ENCODE data around the gene CABCOCO1. TPM values are rescaled to one million over a fixed set of nuclear protein-coding genes. Genes with fewer than 3 reads are reported as not detected.

The CABCOCO1 gene
- total and polyA plus RNA-seq, 2 of the 13 experiments (the other 11 are each of a cell fraction or from before 2014, with no cell fraction given) = not detected

GRCh38 chr10:61795147-61795546, 132.4 kb downstream of the CABCOCO1 start (continued):
- no peak for TF ChIP-seq HNF4G (IDR thresholded peaks at IDR 0.05; ENCODE audit: borderline replicate concordance, low read depth, low read length)
- TF ChIP-seq HNF4G (CRISPR knock-in tag; IDR thresholded peaks at IDR 0.05; ENCODE audit: borderline replicate concordance, low read depth) = no peak

- H3K27me3 ChIP-seq (ENCODE audit: control insufficient read depth in 1 of 2, insufficient read depth in 2 of 2, low read length in 2 of 2) = no peaks in the 10 kb centered on the region
- ATAC-seq (peak; percentile 95), DNase-seq (ENCODE audit: low spot score) (no peak), FAIRE-seq (no peak)
- no peak overlapping the region for H3K27ac ChIP-seq (ENCODE audit: extremely low read length, insufficient read depth, low read length)
- H3K4me1 ChIP-seq (ENCODE audit: insufficient read depth, low read length) = peaks cover 22% of the 10 kb centered on the region
- WGBS (ENCODE audit: low lambda C conversion rate) = 28% methylated on average over 2 of the region's 3 CpGs
- TF ChIP-seq CTCF (CRISPR knock-in tag; IDR thresholded peaks at IDR 0.05) (0 out of 2 replicates have a peak, but pooled peaks have one; percentile 8), ZBTB38 (CRISPR knock-in tag; IDR thresholded peaks at IDR 0.05) (no peak)
- ChIA-PET CTCF (ENCODE audit: low intra/inter-chr PET ratio, low total read pairs) (no interaction called here), POLR2A (no interaction called here)
- no peaks in the 10 kb centered on the region for H4K20me1 ChIP-seq (ENCODE audit: insufficient read depth, low read length)
- no peaks in the 10 kb centered on the region for H3K36me3 ChIP-seq (replicated peaks in 1 of 2; ENCODE audit: control insufficient read depth in 1 of 2, insufficient read depth in 2 of 2, low read length in 2 of 2)
- intact Hi-C loops (cut with micrococcal nuclease; ENCODE audit: unreplicated experiment) (no loop called here), in situ Hi-C loops (cut with HindIII; ENCODE audit: extremely low pct_ligation_motif_present, low pct_unique_long_range_greater_than_20kb) (no loop called here)
- no peaks in the 10 kb centered on the region for H3K79me2 ChIP-seq (ENCODE audit: insufficient read depth, low read length)
- no peak overlapping the region for H3K4me3 ChIP-seq (replicated peaks in 1 of 3; ENCODE audit: insufficient read depth in 1 of 3, low read depth in 2 of 3, low read length in 3 of 3)
- no peak overlapping the region for H3K9ac ChIP-seq (ENCODE audit: insufficient read depth, low read depth, low read length)
- H2AFZ ChIP-seq (ENCODE audit: low read length) = no peak overlapping the region
- BruUV-seq (replicated peaks) = no TSS peak
- H3K9me3 ChIP-seq (ENCODE audit: low read length) = no peaks in the 10 kb centered on the region
- H3K4me2 ChIP-seq (ENCODE audit: low read depth, low read length) = no peak overlapping the region
These were observed 132.8 kb downstream of the CABCOCO1 start for GRCh38 chr10:61795551-61795950.

- intact Hi-C loops (cut with micrococcal nuclease; ENCODE audit: unreplicated experiment) = no loop called here
- in situ Hi-C loops (cut with HindIII; ENCODE audit: extremely low pct_ligation_motif_present, low pct_unique_long_range_greater_than_20kb) = no loop called here
- Histone ChIP-seq H3K4me1 (ENCODE audit: insufficient read depth, low read length) (peaks cover 11% of the 10 kb centered on the region), H3K9ac (ENCODE audit: insufficient read depth, low read depth, low read length) (no peak overlapping the region), H3K79me2 (ENCODE audit: insufficient read depth, low read length) (no peaks in the 10 kb centered on the region), H3K27me3 (ENCODE audit: control insufficient read depth in 1 of 2, insufficient read depth in 2 of 2, low read length in 2 of 2) (no peaks in the 10 kb centered on the region), H4K20me1 (ENCODE audit: insufficient read depth, low read length) (no peaks in the 10 kb centered on the region), H3K4me3 (replicated peaks in 1 of 3; ENCODE audit: insufficient read depth in 1 of 3, low read depth in 2 of 3, low read length in 3 of 3) (no peak overlapping the region), H2AFZ (ENCODE audit: low read length) (no peak overlapping the region), H3K27ac (ENCODE audit: extremely low read length, insufficient read depth, low read length) (no peak overlapping the region), H3K9me3 (ENCODE audit: low read length) (no peaks in the 10 kb centered on the region), H3K4me2 (ENCODE audit: low read depth, low read length) (no peak overlapping the region), H3K36me3 (replicated peaks in 1 of 2; ENCODE audit: control insufficient read depth in 1 of 2, insufficient read depth in 2 of 2, low read length in 2 of 2) (no peaks in the 10 kb centered on the region)
- BruUV-seq (replicated peaks) = no TSS peak
- ATAC-seq (no peak), DNase-seq (ENCODE audit: low spot score) (no peak), FAIRE-seq (no peak)
- POLR2A ChIA-PET = no interaction called here
- CTCF ChIA-PET (ENCODE audit: low intra/inter-chr PET ratio, low total read pairs) = no interaction called here
- 27% methylated on average over 1 of the region's 1 CpG for WGBS (ENCODE audit: low lambda C conversion rate)
- TF ChIP-seq HMGXB3 (CRISPR knock-in tag; IDR thresholded peaks at IDR 0.05; ENCODE audit: borderline replicate concordance) = no peak
- peak; percentile 72 for TF ChIP-seq ZNF629 (CRISPR knock-in tag; conservative IDR thresholded peaks at IDR 0.05)
These were observed 134.1 kb downstream of the CABCOCO1 start for GRCh38 chr10:61796785-61797184.

Measured in HepG2 (cell line).